ENCODE measurements around the gene MR1. TPM values are rescaled to one million over a fixed set of nuclear protein-coding genes. Genes with fewer than 3 reads are reported as not detected.
"Not testable (repeated sequence)": the region's sequence is repeated elsewhere in the genome, so short reads cannot be mapped to it uniquely, and the experiment has no call there.

The MR1 gene
- total RNA-seq, 4 donors from 2014 or later: 1.00 to 8.6 (median 4.7) TPM

DNA sequence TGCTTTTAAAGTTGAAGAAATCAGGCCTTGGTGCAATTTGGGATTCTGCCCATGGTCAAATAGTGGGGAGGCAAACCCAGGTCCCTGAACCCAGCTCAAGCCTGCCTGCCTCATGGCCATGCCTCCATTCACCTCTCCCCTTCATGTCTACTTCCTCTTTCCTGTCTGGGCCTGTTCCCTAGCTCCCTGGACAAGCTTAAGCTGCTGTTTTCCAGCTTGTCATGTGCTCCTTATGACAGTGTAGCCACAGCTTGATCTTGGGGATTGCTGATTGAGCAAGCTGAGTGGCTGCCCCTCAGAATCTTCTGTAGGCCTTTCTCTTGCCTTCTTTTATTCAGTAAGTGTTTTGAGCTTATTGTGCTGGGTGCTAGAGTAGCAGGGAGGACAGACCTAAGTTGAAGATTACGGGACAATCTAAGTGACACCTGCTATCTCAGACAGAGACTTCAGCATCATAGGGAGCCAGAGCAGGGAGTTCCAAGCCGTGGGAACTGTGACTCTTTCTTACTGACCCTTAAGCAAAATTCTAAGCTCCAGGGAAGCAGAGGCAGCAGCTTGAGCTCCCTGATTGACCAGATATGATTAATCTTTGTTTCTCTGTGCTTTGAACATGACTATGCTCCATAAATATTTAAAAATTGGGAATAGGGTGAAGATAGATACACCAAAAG is 520 bp upstream of the MR1 start:
- WGBS, 2 donors (ENCODE audit: low coverage in 1 of 2): 35% methylated on average over 2 of the region's 2 CpGs; no CpG with 5 or more reads in 1 of the 2 donors
- TF ChIP-seq, protein P1, sequence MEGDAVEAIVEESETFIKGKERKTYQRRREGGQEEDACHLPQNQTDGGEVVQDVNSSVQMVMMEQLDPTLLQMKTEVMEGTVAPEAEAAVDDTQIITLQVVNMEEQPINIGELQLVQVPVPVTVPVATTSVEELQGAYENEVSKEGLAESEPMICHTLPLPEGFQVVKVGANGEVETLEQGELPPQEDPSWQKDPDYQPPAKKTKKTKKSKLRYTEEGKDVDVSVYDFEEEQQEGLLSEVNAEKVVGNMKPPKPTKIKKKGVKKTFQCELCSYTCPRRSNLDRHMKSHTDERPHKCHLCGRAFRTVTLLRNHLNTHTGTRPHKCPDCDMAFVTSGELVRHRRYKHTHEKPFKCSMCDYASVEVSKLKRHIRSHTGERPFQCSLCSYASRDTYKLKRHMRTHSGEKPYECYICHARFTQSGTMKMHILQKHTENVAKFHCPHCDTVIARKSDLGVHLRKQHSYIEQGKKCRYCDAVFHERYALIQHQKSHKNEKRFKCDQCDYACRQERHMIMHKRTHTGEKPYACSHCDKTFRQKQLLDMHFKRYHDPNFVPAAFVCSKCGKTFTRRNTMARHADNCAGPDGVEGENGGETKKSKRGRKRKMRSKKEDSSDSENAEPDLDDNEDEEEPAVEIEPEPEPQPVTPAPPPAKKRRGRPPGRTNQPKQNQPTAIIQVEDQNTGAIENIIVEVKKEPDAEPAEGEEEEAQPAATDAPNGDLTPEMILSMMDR (IDR thresholded peaks at IDR 0.05): no peak
- no peak for TF ChIP-seq POLR2A (IDR thresholded peaks at IDR 0.05)
- no peak for TF ChIP-seq POLR2AphosphoS5 (IDR thresholded peaks at IDR 0.05)
- TF ChIP-seq EP300 (IDR thresholded peaks at IDR 0.05; ENCODE audit: low read depth): no peak
- H3K9me3 ChIP-seq: no peaks in the 10 kb centered on the region
- DNase-seq: peak; percentile 34
- H3K36me3 ChIP-seq: no peaks in the 10 kb centered on the region
- intact Hi-C loops (cut with DNase I; ENCODE audit: low total_unique reads) (no loop called here), in situ Hi-C loops (cut with MboI; ENCODE audit: low pct_ligation_motif_present in 1 of 4, low pct_unique_long_range_greater_than_20kb in 1 of 4, low sequenced_read_pairs in 3 of 4) (loop anchor here in 2 of 4 donors (10.0 to 25.0 kb wide), 2 partner anchors 102 to 104 kb away; no protein-coding TSS in a partner anchor)
- peaks cover 0 to 34% (median 19%) of the 10 kb centered on the region in 4 donors for H3K4me1 ChIP-seq
- peak overlapping the region in 3 of 4 donors; percentile 28 to 47 (median 28) for H3K4me3 ChIP-seq
- peak overlapping the region; percentile 82 to 97 (median 86) for H3K27ac ChIP-seq
- H3K27me3 ChIP-seq: no peaks in the 10 kb centered on the region

DNA sequence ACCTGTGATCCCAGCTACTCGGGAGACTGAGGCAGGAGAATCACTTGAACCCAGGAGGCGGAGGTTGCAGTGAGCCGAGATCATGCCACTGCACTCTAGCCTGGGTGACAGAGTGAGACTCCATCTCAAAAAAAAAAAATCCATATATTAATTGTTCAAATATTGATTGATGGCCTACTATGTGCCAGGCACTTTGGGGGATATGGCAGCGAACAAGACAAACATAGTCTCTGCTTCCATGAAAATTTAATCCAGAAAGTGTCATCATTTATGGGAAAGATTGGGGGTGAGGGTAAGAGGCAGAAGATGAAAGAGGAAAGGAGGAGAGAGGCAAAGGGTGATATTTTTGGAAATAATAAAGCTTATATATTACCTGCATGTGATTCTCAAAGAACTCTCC is 1.4 kb downstream of the MR1 start:
- DNase-seq, H3K36me3 ChIP-seq, H3K27ac ChIP-seq, H3K4me3 ChIP-seq, H3K9me3 ChIP-seq, H3K27me3 ChIP-seq: not testable (repeated sequence)
- peaks cover 0 to 34% (median 19%) of the 10 kb centered on the region in 4 donors for H3K4me1 ChIP-seq
- intact Hi-C loops (cut with DNase I; ENCODE audit: low total_unique reads): loop anchor here (5.0 kb wide), 2 partner anchors 52 to 107 kb away; partner anchors contain the start of gene IER5
- WGBS, 2 donors (ENCODE audit: low coverage in 1 of 2): 89 to 100% methylated on average over 4 of the region's 4 CpGs
- in situ Hi-C loops (cut with MboI; ENCODE audit: low pct_ligation_motif_present in 1 of 4, low pct_unique_long_range_greater_than_20kb in 1 of 4, low sequenced_read_pairs in 3 of 4): loop anchor here (5.0 to 25.0 kb wide), 4 partner anchors 100 to 112 kb away; no protein-coding TSS in a partner anchor

DNA sequence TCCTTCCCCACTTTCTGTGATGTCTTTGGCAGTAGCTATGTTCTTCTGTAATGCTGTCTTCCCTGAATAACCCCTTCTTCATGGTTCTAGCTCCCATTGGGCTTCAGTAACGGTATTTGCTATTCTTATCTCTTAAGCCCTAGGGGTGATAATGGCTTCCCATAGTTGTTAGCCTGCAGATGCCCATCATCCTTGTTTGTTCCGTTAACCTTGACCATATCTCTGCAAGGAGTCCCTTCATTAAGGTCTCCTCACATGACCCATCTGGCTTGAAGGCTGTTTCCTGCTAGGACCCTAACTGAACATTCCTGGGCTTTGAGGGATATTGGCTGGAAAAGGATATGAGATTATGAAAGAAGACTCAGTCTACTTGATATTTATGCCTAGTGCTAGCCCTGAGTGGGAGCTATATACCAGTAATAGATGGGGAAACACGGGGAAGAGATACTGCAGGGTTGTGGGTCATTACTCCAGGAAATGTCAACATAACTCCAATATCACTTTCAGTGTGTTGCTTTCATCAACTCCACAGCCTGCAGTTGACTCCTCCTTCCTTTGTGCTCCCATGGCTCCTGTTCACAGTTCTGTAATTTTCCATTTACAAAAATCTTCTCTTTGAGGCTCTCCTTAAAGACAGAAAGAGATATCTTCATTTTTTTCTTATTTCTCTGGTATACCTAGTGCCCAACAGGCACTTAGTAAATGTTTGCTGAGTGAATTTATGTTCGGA is 2.5 kb downstream of the MR1 start:
- Histone ChIP-seq H3K9me3 (no peaks in the 10 kb centered on the region), H3K4me1 (peaks cover 0 to 44% (median 19%) of the 10 kb centered on the region in 4 donors), H3K27me3 (no peaks in the 10 kb centered on the region), H3K36me3 (no peaks in the 10 kb centered on the region), H3K4me3 (no peak overlapping the region), H3K27ac (no peak overlapping the region)
- WGBS, 2 donors (ENCODE audit: low coverage in 1 of 2): 81 to 86% methylated on average over 2 to 4 of the region's 4 CpGs
- intact Hi-C loops (cut with DNase I; ENCODE audit: low total_unique reads): loop anchor here (5.0 kb wide), 2 partner anchors 51 to 106 kb away; partner anchors contain the start of gene IER5
- in situ Hi-C loops (cut with MboI; ENCODE audit: low pct_ligation_motif_present in 1 of 4, low pct_unique_long_range_greater_than_20kb in 1 of 4, low sequenced_read_pairs in 3 of 4): loop anchor here (5.0 to 25.0 kb wide), 4 partner anchors 99 to 111 kb away; no protein-coding TSS in a partner anchor
- TF ChIP-seq EP300 (IDR thresholded peaks at IDR 0.05; ENCODE audit: low read depth): no peak
- TF ChIP-seq, protein P1 (IDR thresholded peaks at IDR 0.05): no peak
- no peak for DNase-seq

DNA sequence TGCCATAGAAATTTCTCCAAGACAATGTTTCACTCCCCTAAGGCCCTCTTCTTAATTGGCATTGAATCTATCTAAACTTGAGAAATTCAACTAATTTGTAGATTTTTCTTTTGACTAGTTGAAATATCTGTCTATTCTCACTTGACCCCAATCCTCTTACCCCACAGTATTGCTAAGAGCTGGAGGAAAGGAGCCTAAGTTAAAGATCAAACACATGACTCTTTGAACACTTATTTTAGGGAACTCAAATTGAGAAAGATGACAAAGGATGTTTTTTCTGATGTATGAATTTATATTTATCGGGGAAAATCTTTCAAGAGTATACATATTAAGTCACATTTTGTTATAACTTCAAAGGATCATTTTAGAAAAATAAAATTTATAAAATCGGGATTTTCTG is 3.6 kb downstream of the MR1 start:
- intact Hi-C loops (cut with DNase I; ENCODE audit: low total_unique reads): loop anchor here (5.0 kb wide), 2 partner anchors 50 to 105 kb away; partner anchors contain the start of gene IER5
- in situ Hi-C loops (cut with MboI; ENCODE audit: low pct_ligation_motif_present in 1 of 4, low pct_unique_long_range_greater_than_20kb in 1 of 4, low sequenced_read_pairs in 3 of 4): loop anchor here (5.0 to 25.0 kb wide), 4 partner anchors 97 to 110 kb away; no protein-coding TSS in a partner anchor

More for the DNA sequence above, 3.6 kb downstream of the MR1 start:
- TF ChIP-seq, protein P1 (IDR thresholded peaks at IDR 0.05): no peak
- TF ChIP-seq POLR2AphosphoS5 (IDR thresholded peaks at IDR 0.05) (no peak), POLR2A (IDR thresholded peaks at IDR 0.05) (no peak), EP300 (IDR thresholded peaks at IDR 0.05; ENCODE audit: low read depth) (no peak)
- H3K27me3 ChIP-seq: no peaks in the 10 kb centered on the region
- no peak overlapping the region for H3K27ac ChIP-seq
- 89 to 93% methylated on average over 2 of the region's 2 CpGs for WGBS, 2 donors (ENCODE audit: low coverage in 1 of 2)
- H3K36me3 ChIP-seq: no peaks in the 10 kb centered on the region
- H3K4me3 ChIP-seq: no peak overlapping the region
- no peaks in the 10 kb centered on the region for H3K9me3 ChIP-seq
- peaks cover 0 to 48% (median 21%) of the 10 kb centered on the region in 4 donors for H3K4me1 ChIP-seq
- DNase-seq: no peak
